HepG2 (cell line): Measurements from ENCODE around the gene NPC1. TPM values are rescaled to one million over a fixed set of nuclear protein-coding genes. Genes with fewer than 3 reads are reported as not detected.

Experiments
- CREB1 ChIP-seq, 2 experiments: fragments of 450-650 bp in 1 of 2; IDR thresholded peaks; 2 replicates each; pipeline ENCODE4 v1.6.1; 2016 to 2017; ENCODE audit warnings: control low read depth in 1 of 2, mild to moderate bottlenecking in 1 of 2, missing compliant biosample characterization in 1 of 2, missing genetic modification characterization in 1 of 2
- ETV6 ChIP-seq: sonication (generic); formaldehyde crosslinking; conservative IDR thresholded peaks from 2 replicates; pipeline ENCODE4 v1.4.0; 2020; ENCODE audit warnings: missing genetic modification reagents
- FOXC1 ChIP-seq: sonication (generic); formaldehyde crosslinking; IDR thresholded peaks from 2 replicates; pipeline ENCODE4 v1.8.0; 2022; ENCODE audit warnings: mild to moderate bottlenecking, missing genetic modification reagents, borderline replicate concordance
- KAT2B ChIP-seq: fragments of 150-350 bp; IDR thresholded peaks from 2 replicates; pipeline ENCODE4 v1.6.1; 2014; ENCODE audit warnings: low read depth, low read length, borderline replicate concordance
- MXI1 ChIP-seq: IDR thresholded peaks from 3 replicates; pipeline ENCODE4 v1.6.1; 2012; ENCODE audit warnings: low read depth, low read length, inconsistent platforms, borderline replicate concordance
- NKX3-1 ChIP-seq: sonication (generic); formaldehyde crosslinking; IDR thresholded peaks from 2 replicates; pipeline ENCODE4 v1.5.0; 2020; ENCODE audit warnings: missing genetic modification reagents
- NR2F6 ChIP-seq, 2 experiments: IDR thresholded peaks; 2 replicates each; pipeline ENCODE4 v1.6.1; 2016; ENCODE audit warnings: antibody characterized with exemption in 1 of 2, mild to moderate bottlenecking in 1 of 2
- PCBP1 ChIP-seq: fragments of 200-400 bp; formaldehyde crosslinking; IDR thresholded peaks from 2 replicates; pipeline ENCODE4 v1.6.1; 2017; ENCODE audit warnings: mild to moderate bottlenecking, low read depth, low read length, borderline replicate concordance
- ZFY ChIP-seq: sonication (generic); formaldehyde crosslinking; IDR thresholded peaks from 2 replicates; pipeline ENCODE4 v1.4.0; 2020; ENCODE audit warnings: missing genetic modification reagents
- ZMYM2 ChIP-seq: sonication (generic); formaldehyde crosslinking; IDR thresholded peaks from 2 replicates; pipeline ENCODE4 v1.8.0; 2022; ENCODE audit warnings: mild to moderate bottlenecking, missing genetic modification reagents
- ZNF207 ChIP-seq: fragments of 450-650 bp; IDR thresholded peaks from 2 replicates; pipeline ENCODE4 v1.6.1; 2016; ENCODE audit warnings: antibody characterized with exemption, borderline replicate concordance
- ZNF563 ChIP-seq: sonication (generic); formaldehyde crosslinking; IDR thresholded peaks from 2 replicates; pipeline ENCODE4 v1.8.0; 2022; ENCODE audit warnings: mild to moderate bottlenecking, moderate library complexity, missing genetic modification reagents
- ZNF672 ChIP-seq: sonication (generic); formaldehyde crosslinking; IDR thresholded peaks from 2 replicates; pipeline ENCODE4 v1.8.1; 2022; ENCODE audit warnings: missing genetic modification reagents
- ZNF792 ChIP-seq: IDR thresholded peaks from 2 replicates; pipeline ENCODE4 v1.6.1; 2016
- polyA plus RNA-seq, 8 experiments: library from polyadenylated mRNA; depleted of rRNA in 3 of 8; stranded (reverse) in 7 of 8; unstranded in 1 of 8; fragments of >200 nt; fragmentation: Illumina TruSeq in 4 of 8; extraction: Trizol in 4 of 8; gene quantifications; 2 replicates each; pipeline versions ENCODE4 v1.2.1 to v1.2.3, GENCODE V29; 2011 to 2016; ENCODE audit warnings: low read depth in 4 of 8, missing spikeins in 1 of 8, mixed read lengths in 1 of 8; ENCODE audit not compliant: insufficient read depth in 1 of 8
- total RNA-seq, 5 experiments: library from RNA; depleted of rRNA; stranded (reverse); fragments of >200 nt; fragmentation: Illumina TruSeq; extraction: Trizol; gene quantifications; 2 replicates each; pipeline ENCODE4 v1.2.3, GENCODE V29; 2016; ENCODE audit warnings: low read depth in 1 of 5
- TF ChIP-seq, protein P1 (sequence below): sonication (generic); formaldehyde crosslinking; IDR thresholded peaks from 2 replicates; pipeline ENCODE4 v1.8.1; 2023; ENCODE audit warnings: mild to moderate bottlenecking, missing genetic modification reagents
- TF ChIP-seq, protein P2 (sequence below), 2 experiments: fragments of 450-650 bp in 1 of 2; sonication (generic) in 1 of 2; formaldehyde crosslinking in 1 of 2; IDR thresholded peaks; 2 replicates each; pipeline versions ENCODE4 v1.6.1 to v1.8.0; 2016 to 2022; ENCODE audit warnings: antibody characterized with exemption in 1 of 2, mild to moderate bottlenecking in 1 of 2, missing genetic modification reagents in 1 of 2
- TF ChIP-seq, protein P3 (sequence below): sonication (generic); formaldehyde crosslinking; IDR thresholded peaks from 2 replicates; pipeline ENCODE4 v1.4.0; 2020; ENCODE audit warnings: missing genetic modification reagents
- TF ChIP-seq, protein P4 (sequence below): sonication (generic); formaldehyde crosslinking; IDR thresholded peaks from 2 replicates; pipeline ENCODE4 v1.4.0; 2020; ENCODE audit warnings: missing genetic modification reagents, borderline replicate concordance

The NPC1 gene
- total and polyA plus RNA-seq, 2 of the 13 experiments (the other 11 are each of a cell fraction or from before 2014, with no cell fraction given), result 46.5 to 114 TPM

DNA sequence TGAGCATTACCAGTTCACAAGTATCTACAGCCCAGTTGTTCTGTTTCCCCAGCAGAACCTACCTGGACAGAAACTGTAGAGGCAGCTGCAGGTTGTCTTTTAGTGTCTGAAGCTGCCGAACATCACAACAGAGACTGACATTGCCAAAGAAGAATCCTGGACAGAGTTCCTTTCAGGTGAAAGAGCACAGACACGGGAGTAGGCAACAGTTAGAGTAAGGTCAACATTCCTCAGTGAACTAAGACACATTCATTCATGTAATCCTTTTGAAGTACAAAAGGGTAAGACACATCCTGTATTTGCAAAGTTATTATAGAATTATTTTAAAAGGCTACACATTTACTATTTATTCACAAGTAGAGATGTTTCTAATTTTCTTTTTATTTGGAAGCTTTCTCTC lies 14.3 kb downstream of the NPC1 start (continued):
- no peak for TF ChIP-seq CREB1 (IDR thresholded peaks at IDR 0.05)
- TF ChIP-seq CREB1 (CRISPR knock-in tag; IDR thresholded peaks at IDR 0.05), result no peak
- TF ChIP-seq MXI1, result no peak
- no peak for TF ChIP-seq ZNF672 (CRISPR knock-in tag)
- no peak for TF ChIP-seq ZNF792 (CRISPR knock-in tag)
- no peak for TF ChIP-seq ZMYM2 (CRISPR knock-in tag)
- TF ChIP-seq NR2F6 (IDR thresholded peaks at IDR 0.05), result peak; percentile 54
- peak; percentile 70; the same call in 1 of the 2 replicates for TF ChIP-seq NR2F6 (CRISPR knock-in tag; IDR thresholded peaks at IDR 0.05)
- no peak for TF ChIP-seq PCBP1
- no peak for TF ChIP-seq ZNF563 (CRISPR knock-in tag)
- TF ChIP-seq FOXC1 (CRISPR knock-in tag), result no peak
- no peak for TF ChIP-seq ZFY (CRISPR knock-in tag)
- TF ChIP-seq KAT2B, result no peak
- TF ChIP-seq NKX3-1 (CRISPR knock-in tag), result no peak
- TF ChIP-seq, protein P1, sequence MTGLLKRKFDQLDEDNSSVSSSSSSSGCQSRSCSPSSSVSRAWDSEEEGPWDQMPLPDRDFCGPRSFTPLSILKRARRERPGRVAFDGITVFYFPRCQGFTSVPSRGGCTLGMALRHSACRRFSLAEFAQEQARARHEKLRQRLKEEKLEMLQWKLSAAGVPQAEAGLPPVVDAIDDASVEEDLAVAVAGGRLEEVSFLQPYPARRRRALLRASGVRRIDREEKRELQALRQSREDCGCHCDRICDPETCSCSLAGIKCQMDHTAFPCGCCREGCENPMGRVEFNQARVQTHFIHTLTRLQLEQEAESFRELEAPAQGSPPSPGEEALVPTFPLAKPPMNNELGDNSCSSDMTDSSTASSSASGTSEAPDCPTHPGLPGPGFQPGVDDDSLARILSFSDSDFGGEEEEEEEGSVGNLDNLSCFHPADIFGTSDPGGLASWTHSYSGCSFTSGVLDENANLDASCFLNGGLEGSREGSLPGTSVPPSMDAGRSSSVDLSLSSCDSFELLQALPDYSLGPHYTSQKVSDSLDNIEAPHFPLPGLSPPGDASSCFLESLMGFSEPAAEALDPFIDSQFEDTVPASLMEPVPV (CRISPR knock-in tag), result no peak
- TF ChIP-seq, protein P2, sequence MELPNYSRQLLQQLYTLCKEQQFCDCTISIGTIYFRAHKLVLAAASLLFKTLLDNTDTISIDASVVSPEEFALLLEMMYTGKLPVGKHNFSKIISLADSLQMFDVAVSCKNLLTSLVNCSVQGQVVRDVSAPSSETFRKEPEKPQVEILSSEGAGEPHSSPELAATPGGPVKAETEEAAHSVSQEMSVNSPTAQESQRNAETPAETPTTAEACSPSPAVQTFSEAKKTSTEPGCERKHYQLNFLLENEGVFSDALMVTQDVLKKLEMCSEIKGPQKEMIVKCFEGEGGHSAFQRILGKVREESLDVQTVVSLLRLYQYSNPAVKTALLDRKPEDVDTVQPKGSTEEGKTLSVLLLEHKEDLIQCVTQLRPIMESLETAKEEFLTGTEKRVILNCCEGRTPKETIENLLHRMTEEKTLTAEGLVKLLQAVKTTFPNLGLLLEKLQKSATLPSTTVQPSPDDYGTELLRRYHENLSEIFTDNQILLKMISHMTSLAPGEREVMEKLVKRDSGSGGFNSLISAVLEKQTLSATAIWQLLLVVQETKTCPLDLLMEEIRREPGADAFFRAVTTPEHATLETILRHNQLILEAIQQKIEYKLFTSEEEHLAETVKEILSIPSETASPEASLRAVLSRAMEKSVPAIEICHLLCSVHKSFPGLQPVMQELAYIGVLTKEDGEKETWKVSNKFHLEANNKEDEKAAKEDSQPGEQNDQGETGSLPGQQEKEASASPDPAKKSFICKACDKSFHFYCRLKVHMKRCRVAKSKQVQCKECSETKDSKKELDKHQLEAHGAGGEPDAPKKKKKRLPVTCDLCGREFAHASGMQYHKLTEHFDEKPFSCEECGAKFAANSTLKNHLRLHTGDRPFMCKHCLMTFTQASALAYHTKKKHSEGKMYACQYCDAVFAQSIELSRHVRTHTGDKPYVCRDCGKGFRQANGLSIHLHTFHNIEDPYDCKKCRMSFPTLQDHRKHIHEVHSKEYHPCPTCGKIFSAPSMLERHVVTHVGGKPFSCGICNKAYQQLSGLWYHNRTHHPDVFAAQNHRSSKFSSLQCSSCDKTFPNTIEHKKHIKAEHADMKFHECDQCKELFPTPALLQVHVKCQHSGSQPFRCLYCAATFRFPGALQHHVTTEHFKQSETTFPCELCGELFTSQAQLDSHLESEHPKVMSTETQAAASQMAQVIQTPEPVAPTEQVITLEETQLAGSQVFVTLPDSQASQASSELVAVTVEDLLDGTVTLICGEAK (IDR thresholded peaks at IDR 0.05), result no peak
- TF ChIP-seq, protein P2 (CRISPR knock-in tag; IDR thresholded peaks at IDR 0.05), result no peak
- TF ChIP-seq ETV6 (CRISPR knock-in tag), result no peak
- TF ChIP-seq ZNF207, result no peak
- TF ChIP-seq, protein P3, sequence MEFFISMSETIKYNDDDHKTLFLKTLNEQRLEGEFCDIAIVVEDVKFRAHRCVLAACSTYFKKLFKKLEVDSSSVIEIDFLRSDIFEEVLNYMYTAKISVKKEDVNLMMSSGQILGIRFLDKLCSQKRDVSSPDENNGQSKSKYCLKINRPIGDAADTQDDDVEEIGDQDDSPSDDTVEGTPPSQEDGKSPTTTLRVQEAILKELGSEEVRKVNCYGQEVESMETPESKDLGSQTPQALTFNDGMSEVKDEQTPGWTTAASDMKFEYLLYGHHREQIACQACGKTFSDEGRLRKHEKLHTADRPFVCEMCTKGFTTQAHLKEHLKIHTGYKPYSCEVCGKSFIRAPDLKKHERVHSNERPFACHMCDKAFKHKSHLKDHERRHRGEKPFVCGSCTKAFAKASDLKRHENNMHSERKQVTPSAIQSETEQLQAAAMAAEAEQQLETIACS (CRISPR knock-in tag), result no peak
- TF ChIP-seq, protein P4, sequence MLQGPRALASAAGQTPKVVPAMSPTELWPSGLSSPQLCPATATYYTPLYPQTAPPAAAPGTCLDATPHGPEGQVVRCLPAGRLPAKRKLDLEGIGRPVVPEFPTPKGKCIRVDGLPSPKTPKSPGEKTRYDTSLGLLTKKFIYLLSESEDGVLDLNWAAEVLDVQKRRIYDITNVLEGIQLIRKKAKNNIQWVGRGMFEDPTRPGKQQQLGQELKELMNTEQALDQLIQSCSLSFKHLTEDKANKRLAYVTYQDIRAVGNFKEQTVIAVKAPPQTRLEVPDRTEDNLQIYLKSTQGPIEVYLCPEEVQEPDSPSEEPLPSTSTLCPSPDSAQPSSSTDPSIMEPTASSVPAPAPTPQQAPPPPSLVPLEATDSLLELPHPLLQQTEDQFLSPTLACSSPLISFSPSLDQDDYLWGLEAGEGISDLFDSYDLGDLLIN (CRISPR knock-in tag), result no peak
